Testis (tissue), 3 donors: ENCODE data around the gene ADCY2. TPM values are rescaled to one million over a fixed set of nuclear protein-coding genes. Genes with fewer than 3 reads are reported as not detected.

ENCODE experiments used
- DNase-seq: peaks from one replicate; pipeline ENCODE4 v3.0.0-alpha.2; 2019
- H3K27ac ChIP-seq, 2 donors: fragments of 200-600 bp; sonication (generic); one replicate each; pipeline ENCODE4 v1.5.1; 2019
- H3K27me3 ChIP-seq: fragments of 200-600 bp; sonication (generic); one replicate; pipeline ENCODE4 v1.5.1; 2019
- H3K36me3 ChIP-seq: fragments of 200-600 bp; sonication (generic); one replicate; pipeline ENCODE4 v1.5.1; 2017; ENCODE audit warnings: low read depth; ENCODE audit errors: missing control alignments
- H3K4me1 ChIP-seq: fragments of 200-600 bp; sonication (generic); one replicate; pipeline ENCODE4 v1.5.1; 2019
- H3K4me3 ChIP-seq, 2 donors: fragments of 200-600 bp; sonication (generic); one replicate each; pipeline ENCODE4 v1.5.1; 2017 to 2019
- H3K9me3 ChIP-seq: fragments of 200-600 bp; sonication (generic); one replicate; pipeline ENCODE4 v1.5.1; 2017
- POLR2A ChIP-seq: fragments of 450-650 bp; IDR thresholded peaks from one replicate; pipeline ENCODE4 v1.6.1; 2017; ENCODE audit warnings: antibody characterized with exemption, mild to moderate bottlenecking, moderate library complexity
- WGBS, 2 donors: methylation state at CpG; one replicate each; pipeline ENCODE4 v1.1.5; 2018; 5-methylcytosine and 5-hydroxymethylcytosine counted together
- intact Hi-C: fragments of 100-400 bp; cut with DNase I; formaldehyde crosslinking; loops from one replicate; pipeline ENCODE4 v1.15.1; 2023; ENCODE audit warnings: low total_unique reads
- polyA plus RNA-seq: library from polyadenylated mRNA; stranded (reverse); fragments of 350-450 nt; fragmentation: Illumina TruSeq; extraction: RNeasy Lipid Tissue Mini Kit (QIAGEN cat#74804); gene quantifications from one replicate; pipeline ENCODE4 v1.2.3, GENCODE V29; 2014; ENCODE audit warnings: low read depth, low replicate concordance; ENCODE audit not compliant: insufficient read depth
- total RNA-seq, 2 donors: library from RNA; depleted of rRNA; stranded (reverse); fragments of >200 nt; gene quantifications; one replicate each; pipeline ENCODE4 v1.2.3, GENCODE V29; 2016
- TF ChIP-seq, protein P1 (sequence below), 3 experiments: fragments of 450-650 bp in 2 of 3; fragments of 200-600 bp in 1 of 3; sonication (generic) in 1 of 3; IDR thresholded peaks; one replicate each; pipeline ENCODE4 v1.5.1; 2016 to 2019; ENCODE audit warnings: antibody characterized with exemption in 3 of 3, mild to moderate bottlenecking in 2 of 3, moderate library complexity in 1 of 3

ADCY2 gene
- total and polyA plus RNA-seq, 3 donors from 2014 or later = 9.4 to 18.5 (median 10.5) TPM

DNA sequence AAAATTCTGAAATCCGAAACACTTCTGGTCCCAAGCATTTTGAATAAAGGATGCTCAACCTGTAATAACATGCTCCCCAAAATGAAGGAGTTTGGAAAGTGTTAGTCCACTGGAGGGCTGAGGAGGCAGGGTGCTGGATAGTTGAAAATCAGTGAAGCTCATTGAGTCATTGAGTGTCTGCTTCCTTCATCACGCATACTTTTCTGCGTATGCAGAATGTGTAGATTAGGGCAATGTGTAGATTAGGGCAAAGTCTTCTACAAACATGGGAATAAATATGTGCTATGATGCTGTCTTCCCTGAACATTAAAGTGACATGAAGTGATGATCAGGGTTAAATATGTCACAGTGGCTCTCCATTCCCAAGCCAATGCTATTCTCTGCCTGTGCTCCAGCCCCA is 261.2 kb downstream of the ADCY2 start:
- Histone ChIP-seq H3K4me3 (no peak overlapping the region), H3K9me3 (no peaks in the 10 kb centered on the region), H3K36me3 (no peaks in the 10 kb centered on the region), H3K27me3 (no peaks in the 10 kb centered on the region), H3K4me1 (no peaks in the 10 kb centered on the region), H3K27ac (no peak overlapping the region)
- WGBS, 2 donors = 86 to 97% methylated on average over 3 of the region's 3 CpGs
- intact Hi-C loops = no loop called here
- no peak for TF ChIP-seq POLR2A
- TF ChIP-seq, protein P1, sequence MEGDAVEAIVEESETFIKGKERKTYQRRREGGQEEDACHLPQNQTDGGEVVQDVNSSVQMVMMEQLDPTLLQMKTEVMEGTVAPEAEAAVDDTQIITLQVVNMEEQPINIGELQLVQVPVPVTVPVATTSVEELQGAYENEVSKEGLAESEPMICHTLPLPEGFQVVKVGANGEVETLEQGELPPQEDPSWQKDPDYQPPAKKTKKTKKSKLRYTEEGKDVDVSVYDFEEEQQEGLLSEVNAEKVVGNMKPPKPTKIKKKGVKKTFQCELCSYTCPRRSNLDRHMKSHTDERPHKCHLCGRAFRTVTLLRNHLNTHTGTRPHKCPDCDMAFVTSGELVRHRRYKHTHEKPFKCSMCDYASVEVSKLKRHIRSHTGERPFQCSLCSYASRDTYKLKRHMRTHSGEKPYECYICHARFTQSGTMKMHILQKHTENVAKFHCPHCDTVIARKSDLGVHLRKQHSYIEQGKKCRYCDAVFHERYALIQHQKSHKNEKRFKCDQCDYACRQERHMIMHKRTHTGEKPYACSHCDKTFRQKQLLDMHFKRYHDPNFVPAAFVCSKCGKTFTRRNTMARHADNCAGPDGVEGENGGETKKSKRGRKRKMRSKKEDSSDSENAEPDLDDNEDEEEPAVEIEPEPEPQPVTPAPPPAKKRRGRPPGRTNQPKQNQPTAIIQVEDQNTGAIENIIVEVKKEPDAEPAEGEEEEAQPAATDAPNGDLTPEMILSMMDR (IDR thresholded peaks at IDR 0.05) = no peak
- DNase-seq = no peak

DNA sequence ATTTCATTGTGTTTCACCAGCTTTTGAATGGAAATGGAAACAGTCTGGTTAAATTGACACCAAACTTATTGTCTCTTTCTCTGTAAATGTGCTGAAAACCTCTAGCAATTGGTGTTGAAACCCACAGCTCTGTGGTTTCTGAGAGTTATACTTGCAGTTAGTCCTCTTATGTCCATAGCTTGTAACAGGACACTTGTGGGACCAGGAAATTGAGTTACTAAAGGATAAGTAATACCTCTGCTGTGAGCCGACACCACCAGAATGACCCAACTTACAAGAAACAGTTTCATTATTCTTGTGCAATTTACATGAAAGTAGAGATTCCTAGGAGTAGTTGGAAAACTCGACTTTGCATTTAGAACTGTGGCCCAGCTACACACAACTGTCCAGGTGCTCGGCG is 263.5 kb downstream of the ADCY2 start:
- WGBS, 2 donors = 77 to 94% methylated on average over 4 of the region's 4 CpGs
- H3K4me3 ChIP-seq = no peak overlapping the region
- H3K4me1 ChIP-seq = no peaks in the 10 kb centered on the region
- intact Hi-C loops = no loop called here
- no peaks in the 10 kb centered on the region for H3K36me3 ChIP-seq
- H3K27ac ChIP-seq = no peak overlapping the region
- no peak for TF ChIP-seq POLR2A
- no peaks in the 10 kb centered on the region for H3K9me3 ChIP-seq
- H3K27me3 ChIP-seq = no peaks in the 10 kb centered on the region
- DNase-seq = no peak

DNA sequence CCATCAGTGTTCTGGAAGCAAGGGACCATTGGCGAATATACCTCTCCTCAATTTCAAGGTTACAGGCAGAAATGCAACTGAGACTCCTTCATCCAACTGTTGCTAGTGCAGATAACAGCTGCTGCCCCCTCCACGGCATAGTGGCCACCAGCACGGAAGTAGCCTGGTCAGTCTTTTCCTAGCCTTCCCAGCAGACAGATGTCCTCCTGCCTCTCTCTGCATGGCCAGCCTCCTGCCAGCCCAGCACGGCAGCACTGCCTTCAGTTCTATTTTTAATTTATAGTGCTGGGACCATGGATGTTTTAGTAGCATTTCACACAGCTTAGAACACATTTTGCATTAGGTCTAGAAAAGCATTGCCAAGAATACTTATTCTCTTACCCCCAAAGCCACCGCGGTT is 266.4 kb downstream of the ADCY2 start:
- no peaks in the 10 kb centered on the region for H3K4me1 ChIP-seq
- no peaks in the 10 kb centered on the region for H3K9me3 ChIP-seq
- no peak for DNase-seq
- no peaks in the 10 kb centered on the region for H3K27me3 ChIP-seq
- intact Hi-C loops = no loop called here
- H3K27ac ChIP-seq = no peak overlapping the region
- WGBS, 2 donors = 79 to 88% methylated on average over 6 of the region's 6 CpGs
- no peaks in the 10 kb centered on the region for H3K36me3 ChIP-seq
- H3K4me3 ChIP-seq = no peak overlapping the region
- TF ChIP-seq POLR2A = no peak
- TF ChIP-seq, protein P1 (IDR thresholded peaks at IDR 0.05) = no peak

DNA sequence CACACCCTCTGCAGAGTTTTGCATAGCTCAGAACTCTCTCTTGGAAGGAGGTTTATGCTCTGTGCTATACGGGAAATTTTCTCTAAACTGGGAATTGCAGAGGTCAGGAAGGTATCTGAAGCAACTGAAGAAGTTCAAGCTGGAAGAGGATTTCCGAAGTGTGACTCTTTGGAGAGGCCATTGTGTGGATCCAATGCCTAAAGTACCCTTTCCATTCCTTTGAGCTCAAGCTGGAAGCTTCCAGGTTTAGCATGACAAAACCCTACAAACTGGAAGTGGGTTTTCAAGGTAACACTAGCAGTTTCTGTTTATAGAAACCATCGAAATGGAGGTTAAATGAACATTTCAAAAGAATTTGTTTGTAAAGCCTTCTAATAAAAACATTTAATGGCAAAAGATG is 267.9 kb downstream of the ADCY2 start:
- no peak overlapping the region for H3K4me3 ChIP-seq
- no peak for DNase-seq

DNA sequence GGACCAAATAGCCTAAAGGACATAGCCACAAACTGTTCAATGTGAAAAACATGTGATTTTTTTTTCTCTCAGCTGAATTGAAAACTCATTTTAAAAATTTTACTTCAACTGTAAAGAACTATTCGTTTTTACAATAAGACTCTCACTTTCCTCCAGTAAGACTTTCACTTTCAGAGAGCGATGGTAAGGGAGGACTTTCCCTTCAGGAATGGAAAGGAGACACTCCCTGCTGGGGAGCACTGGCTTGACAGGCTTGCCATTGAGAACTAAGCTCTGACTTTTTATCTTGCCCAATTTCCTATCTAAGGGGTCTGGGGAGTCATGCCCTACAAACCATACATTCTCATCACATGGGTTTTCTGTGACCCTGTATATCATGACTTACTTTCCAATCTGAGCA is 268.3 kb downstream of the ADCY2 start:
- 78 to 81% methylated on average over 2 of the region's 2 CpGs for WGBS, 2 donors
- H3K4me1 ChIP-seq = no peaks in the 10 kb centered on the region
- no peak overlapping the region for H3K27ac ChIP-seq
- H3K4me3 ChIP-seq = no peak overlapping the region
- TF ChIP-seq, protein P1 (IDR thresholded peaks at IDR 0.05) = no peak
- TF ChIP-seq POLR2A = no peak
- H3K36me3 ChIP-seq = no peaks in the 10 kb centered on the region
- H3K9me3 ChIP-seq = no peaks in the 10 kb centered on the region
- no peak for DNase-seq
- no peaks in the 10 kb centered on the region for H3K27me3 ChIP-seq
- intact Hi-C loops = no loop called here

More for the DNA sequence above, 267.9 kb downstream of the ADCY2 start:
- H3K27me3 ChIP-seq = no peaks in the 10 kb centered on the region
- no peak overlapping the region for H3K27ac ChIP-seq
- 79 to 80% methylated on average over 3 of the region's 3 CpGs for WGBS, 2 donors
- H3K4me1 ChIP-seq = no peaks in the 10 kb centered on the region
- H3K36me3 ChIP-seq = no peaks in the 10 kb centered on the region
- TF ChIP-seq, protein P1 (IDR thresholded peaks at IDR 0.05) = no peak
- TF ChIP-seq POLR2A = no peak
- H3K9me3 ChIP-seq = no peaks in the 10 kb centered on the region
- intact Hi-C loops = no loop called here
